Esophagus muscularis mucosa (tissue), 4 donors: ENCODE data around the gene RAPGEF1.

ENCODE experiments used
- CTCF ChIP-seq, 3 experiments: fragments of 200-600 bp in 2 of 3; fragments of 450-650 bp in 1 of 3; sonication (generic) in 2 of 3; IDR thresholded peaks; one replicate each; pipeline ENCODE4 v1.5.1; 2017 to 2019; ENCODE audit warnings: antibody characterized with exemption in 3 of 3, mild to moderate bottlenecking in 2 of 3, moderate library complexity in 1 of 3
- EP300 ChIP-seq: sonication (generic); formaldehyde crosslinking; IDR thresholded peaks from one replicate; pipeline ENCODE4 v1.6.1; 2017; ENCODE audit warnings: antibody characterized with exemption
- POLR2A ChIP-seq: fragments of 450-650 bp; IDR thresholded peaks from one replicate; pipeline ENCODE4 v1.6.1; 2017; ENCODE audit warnings: antibody characterized with exemption, moderate library complexity, mild to moderate bottlenecking, low read depth
- POLR2AphosphoS5 ChIP-seq, 2 donors: sonication (generic); formaldehyde crosslinking; IDR thresholded peaks; one replicate each; pipeline ENCODE4 v1.6.1; 2017; ENCODE audit warnings: antibody characterized with exemption in 2 of 2

GRCh38 chr9:131674425-131675421 is 65.2 kb downstream of the RAPGEF1 start:
- TF ChIP-seq CTCF (IDR thresholded peaks at IDR 0.05): no peak
- no peak for TF ChIP-seq EP300
- TF ChIP-seq POLR2AphosphoS5 (IDR thresholded peaks at IDR 0.05): no peak
- TF ChIP-seq POLR2A: no peak
